Adrenal gland (tissue), 12 donors: Measurements from ENCODE around the gene PJA2. TPM values are rescaled to one million over a fixed set of nuclear protein-coding genes. Genes with fewer than 3 reads are reported as not detected.

Source experiments
- DNase-seq, 7 donors: peaks; one replicate each; pipeline ENCODE4 v3.0.0-alpha.2; 2019 to 2020
- H3K27ac ChIP-seq, 5 donors: fragments of 200-600 bp; sonication (generic) in 4 of 5; 1 replicate in 3 of 5; 2 replicates in 2 of 5; pipeline versions ENCODE4 v1.5.1 to v1.8.0; 2016 to 2020; ENCODE audit warnings: mild to moderate bottlenecking in 1 of 5
- H3K27me3 ChIP-seq: fragments of 200-600 bp; 2 replicates; pipeline ENCODE4 v1.8.0; 2021
- H3K36me3 ChIP-seq, 2 donors: fragments of 200-600 bp; replicated peaks in 1 of 2; 1 replicate in 1 of 2; 2 replicates in 1 of 2; pipeline versions ENCODE4 v1.5.1 to v1.8.0; 2018 to 2022
- H3K4me1 ChIP-seq, 2 donors: fragments of 200-600 bp; replicated peaks in 1 of 2; 1 replicate in 1 of 2; 2 replicates in 1 of 2; pipeline versions ENCODE4 v1.5.1 to v1.8.0; 2018 to 2021
- H3K4me3 ChIP-seq, 4 donors: fragments of 200-600 bp; sonication (generic) in 3 of 4; one replicate each; pipeline ENCODE4 v1.5.1; 2016 to 2018
- H3K9me3 ChIP-seq, 3 donors: fragments of 200-600 bp; sonication (generic) in 1 of 3; replicated peaks in 1 of 3; 1 replicate in 2 of 3; 2 replicates in 1 of 3; pipeline versions ENCODE4 v1.5.1 to v1.8.0; 2016 to 2021
- CTCF ChIP-seq, 6 experiments: fragments of 450-650 bp in 4 of 6; fragments of 200-600 bp in 2 of 6; sonication (generic) in 1 of 6; IDR thresholded peaks; 1 replicate in 5 of 6; 2 replicates in 1 of 6; pipeline versions ENCODE4 v1.5.1 to v1.8.0; 2016 to 2021; ENCODE audit warnings: antibody characterized with exemption in 6 of 6, mild to moderate bottlenecking in 2 of 6, moderate library complexity in 1 of 6
- POLR2A ChIP-seq, 2 donors: fragments of 450-650 bp; IDR thresholded peaks; one replicate each; pipeline ENCODE4 v1.6.1; 2017; ENCODE audit warnings: antibody characterized with exemption in 2 of 2, mild to moderate bottlenecking in 2 of 2, moderate library complexity in 1 of 2
- WGBS, 4 donors: extraction: QIAGEN DNeasy Blood & Tissue Kit in 2 of 4; methylation state at CpG; one replicate each; pipeline versions ENCODE4 v1.1.5 to v1.1.7; 2013 to 2017; 5-methylcytosine and 5-hydroxymethylcytosine counted together
- intact Hi-C, 2 donors: fragments of 100-400 bp; cut with DNase I; formaldehyde crosslinking; loops; one replicate each; pipeline versions ENCODE4 v1.14.1 to v1.15.0; 2022 to 2023
- polyA plus RNA-seq, 3 donors: library from polyadenylated mRNA; stranded (reverse); fragments of 200-250 nt in 2 of 3; fragments of 350-450 nt in 1 of 3; fragmentation: Illumina TruSeq in 1 of 3; extraction: RNeasy Lipid Tissue Mini Kit (QIAGEN cat#74804) in 1 of 3; gene quantifications; one replicate each; pipeline ENCODE4 v1.2.3, GENCODE V29; 2013 to 2014
- total RNA-seq, 9 donors: library from RNA; depleted of rRNA in 4 of 9; stranded (reverse); fragments of >200 nt in 4 of 9; fragments of 120-200 nt in 1 of 9; fragmentation: NEBNext Ultra II Directional in 1 of 9; extraction: Animal tissue kit (Norgen Biotek cat#: 25700) in 1 of 9; gene quantifications; one replicate each; pipeline versions ENCODE4 v1.1.0 to v1.2.4, GENCODE V29; 2013 to 2023
- donor health status: healthy with polysubstance abuse.
- donor health status: Bipolar disorder and iron deficiency.
- donor health status: DM: yes; HTN: yes; CAD: no.
- donor health status: DM: no; HTN: no; CAD: no.
- donor health status: DM: no; HTN: no; CAD: no.
- donor health status: DM: yes; HTN: yes; CAD: no.

PJA2 gene
- total and polyA plus RNA-seq, 12 donors, result 16.7 to 134 (median 89.1) TPM

DNA sequence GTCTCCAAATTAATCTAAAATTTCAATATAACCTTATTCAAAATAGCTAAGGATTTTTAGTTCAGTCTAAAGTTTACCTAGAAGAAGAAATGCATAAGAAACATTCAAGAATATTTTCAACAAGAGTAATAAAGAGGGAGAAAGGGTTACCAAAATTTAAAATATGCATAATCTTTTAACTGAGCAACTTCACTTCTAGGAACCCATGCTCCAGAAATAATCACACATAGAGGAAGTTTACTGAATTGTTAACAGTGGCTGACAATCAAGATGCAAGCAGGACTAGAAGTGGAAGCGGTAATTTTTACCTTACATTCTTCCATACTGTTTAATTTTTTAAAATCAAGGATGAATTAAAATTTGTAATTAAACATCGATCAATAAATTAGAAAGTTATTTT is 1.9 kb downstream of the PJA2 start:
- no peaks in the 10 kb centered on the region for H3K27me3 ChIP-seq
- WGBS, 4 donors, result 13 to 34% (median 22%) methylated on average over 2 of the region's 2 CpGs
- no peaks in the 10 kb centered on the region for H3K9me3 ChIP-seq
- peak overlapping the region in 1 of 4 donors; percentile 70 for H3K4me3 ChIP-seq
- TF ChIP-seq POLR2A (IDR thresholded peaks at IDR 0.05) (no peak), CTCF (IDR thresholded peaks at IDR 0.05) (no peak)
- peak overlapping the region in 2 of 5 donors; percentile 25 to 99 for H3K27ac ChIP-seq
- H3K36me3 ChIP-seq, result no peaks in the 10 kb centered on the region
- peaks cover 7 to 59% of the 10 kb centered on the region in 2 donors for H3K4me1 ChIP-seq
- DNase-seq, result no peak
- intact Hi-C loops, result no loop called here

DNA sequence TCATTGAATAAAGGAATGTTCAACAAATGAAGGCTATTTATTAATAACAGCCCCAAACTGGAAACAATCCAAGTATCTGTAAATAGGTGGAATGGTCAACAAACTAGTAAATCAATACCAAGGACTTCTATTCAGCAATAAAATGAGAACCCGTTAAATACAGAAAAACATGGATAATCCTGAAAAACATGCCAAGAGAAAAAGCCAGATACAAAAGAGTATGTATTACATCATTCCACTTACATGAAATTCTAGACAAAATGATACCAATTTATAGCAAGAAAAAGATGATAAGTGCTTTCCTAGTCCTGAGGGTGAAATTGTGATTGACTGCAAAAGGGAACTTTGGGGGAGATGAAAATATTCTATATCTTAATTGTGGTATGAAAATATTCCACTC is 3.1 kb downstream of the PJA2 start:
- Histone ChIP-seq H3K4me1 (peaks cover 12 to 67% of the 10 kb centered on the region in 2 donors), H3K27me3 (no peaks in the 10 kb centered on the region), H3K9me3 (no peaks in the 10 kb centered on the region), H3K4me3 (peak overlapping the region in 1 of 4 donors; percentile 70), H3K36me3 (no peaks in the 10 kb centered on the region), H3K27ac (peak overlapping the region in 2 of 5 donors; percentile 25 to 99)
- no peak for DNase-seq
- 33 to 47% (median 40%) methylated on average over 1 of the region's 1 CpG for WGBS, 4 donors
- intact Hi-C loops, result no loop called here
- TF ChIP-seq CTCF (IDR thresholded peaks at IDR 0.05), result no peak
- TF ChIP-seq POLR2A (IDR thresholded peaks at IDR 0.05), result no peak

DNA sequence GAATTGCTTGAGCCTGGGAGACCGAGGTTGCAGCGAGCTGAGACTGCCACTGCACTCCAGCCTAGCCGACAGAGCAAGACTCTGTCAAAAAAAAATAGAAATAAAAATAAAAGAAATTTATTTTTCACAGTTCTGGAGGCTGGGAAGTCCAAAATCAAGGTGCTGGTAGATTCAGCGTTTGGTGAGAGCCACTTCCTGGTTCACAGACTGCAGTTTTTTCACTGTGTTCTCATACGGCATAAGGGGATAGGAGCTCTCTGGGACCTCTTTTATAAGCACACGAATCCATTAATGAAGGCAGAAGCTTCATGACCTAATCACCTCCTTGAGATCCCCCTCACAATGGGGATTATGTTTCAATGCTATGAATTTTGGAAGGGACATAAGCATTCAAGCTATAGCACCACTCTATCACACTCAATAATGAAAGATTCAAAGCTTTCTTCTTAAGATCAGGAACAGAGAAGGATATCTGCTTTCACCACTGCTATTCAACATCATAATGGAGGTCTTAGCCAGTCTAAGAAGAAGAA is 5.3 kb downstream of the PJA2 start:
- Histone ChIP-seq H3K4me3 (no peak overlapping the region), H3K27ac (no peak overlapping the region), H3K36me3 (no peaks in the 10 kb centered on the region), H3K9me3 (no peaks in the 10 kb centered on the region), H3K4me1 (peaks cover 6 to 70% of the 10 kb centered on the region in 2 donors), H3K27me3 (no peaks in the 10 kb centered on the region)
- 74 to 90% (median 84%) methylated on average over 6 of the region's 6 CpGs for WGBS, 4 donors
- DNase-seq, result no peak
- intact Hi-C loops, result no loop called here
- TF ChIP-seq CTCF (IDR thresholded peaks at IDR 0.05), result no peak
- TF ChIP-seq POLR2A (IDR thresholded peaks at IDR 0.05), result no peak

DNA sequence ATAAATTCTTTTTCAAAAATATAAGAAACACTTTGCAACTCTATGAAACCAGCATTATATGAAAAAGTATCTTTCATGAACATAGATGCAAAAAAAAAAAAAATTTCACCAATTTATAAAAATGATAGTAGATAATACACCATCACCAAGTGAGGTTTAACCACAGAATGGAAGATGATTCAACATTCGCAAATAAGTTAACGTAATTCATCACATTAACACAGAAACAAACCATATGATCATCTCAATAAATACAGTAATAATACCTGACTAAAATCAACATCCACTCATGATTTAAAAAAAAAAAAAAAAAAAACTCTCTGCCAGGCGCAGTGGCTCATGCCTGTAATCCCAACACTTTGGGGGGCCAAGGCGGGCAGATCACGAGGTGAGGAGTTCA is 6.3 kb downstream of the PJA2 start:
- intact Hi-C loops, result no loop called here
- Histone ChIP-seq H3K9me3 (no peaks in the 10 kb centered on the region), H3K4me3 (no peak overlapping the region), H3K27ac (no peak overlapping the region), H3K27me3 (no peaks in the 10 kb centered on the region), H3K4me1 (peaks cover 13 to 78% of the 10 kb centered on the region in 2 donors), H3K36me3 (no peaks in the 10 kb centered on the region)
- TF ChIP-seq CTCF (IDR thresholded peaks at IDR 0.05) (no peak), POLR2A (IDR thresholded peaks at IDR 0.05) (no peak)
- no peak for DNase-seq
- 93 to 98% (median 94%) methylated on average over 5 of the region's 5 CpGs for WGBS, 4 donors
